Ovary (tissue), 3 donors: Measurements from ENCODE around the gene WDR82.

Experiments used
- EP300 ChIP-seq: sonication (generic); formaldehyde crosslinking; IDR thresholded peaks from one replicate; pipeline ENCODE4 v1.6.1; 2017; ENCODE audit warnings: antibody characterized with exemption
- POLR2A ChIP-seq: fragments of 450-650 bp; IDR thresholded peaks from one replicate; pipeline ENCODE4 v1.6.1; 2017; ENCODE audit warnings: antibody characterized with exemption, mild to moderate bottlenecking, moderate library complexity
- TF ChIP-seq, protein P1 (sequence below), 3 donors: fragments of 450-650 bp in 2 of 3; fragments of 200-600 bp in 1 of 3; IDR thresholded peaks; one replicate each; pipeline versions ENCODE4 v1.5.1 to v1.8.0; 2016 to 2022; ENCODE audit warnings: antibody characterized with exemption in 3 of 3, mild to moderate bottlenecking in 1 of 3
- donor health status: DM: no; HTN: no; CAD: no.

DNA sequence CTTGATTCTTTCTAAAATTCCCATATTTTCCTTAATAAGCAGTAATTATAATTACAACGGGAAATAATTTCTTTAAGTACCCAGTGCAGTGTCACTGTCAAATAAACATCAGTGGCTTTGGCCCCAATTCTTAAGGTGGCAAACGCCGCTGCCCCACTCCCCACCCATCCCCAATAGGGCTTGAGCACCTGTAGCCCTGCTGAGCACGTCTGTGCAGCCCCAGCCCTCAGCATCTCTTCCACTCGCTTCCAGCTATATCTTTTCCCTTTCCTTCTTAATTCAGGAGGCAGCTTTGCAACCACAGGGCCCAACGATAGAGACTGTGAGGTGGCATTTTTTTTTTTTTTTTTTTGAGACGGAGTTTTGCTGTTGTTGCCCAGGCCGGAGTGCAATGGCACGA, 23.8 kb downstream of the WDR82 start:
- TF ChIP-seq POLR2A (no peak), EP300 (no peak)
- TF ChIP-seq, protein P1, sequence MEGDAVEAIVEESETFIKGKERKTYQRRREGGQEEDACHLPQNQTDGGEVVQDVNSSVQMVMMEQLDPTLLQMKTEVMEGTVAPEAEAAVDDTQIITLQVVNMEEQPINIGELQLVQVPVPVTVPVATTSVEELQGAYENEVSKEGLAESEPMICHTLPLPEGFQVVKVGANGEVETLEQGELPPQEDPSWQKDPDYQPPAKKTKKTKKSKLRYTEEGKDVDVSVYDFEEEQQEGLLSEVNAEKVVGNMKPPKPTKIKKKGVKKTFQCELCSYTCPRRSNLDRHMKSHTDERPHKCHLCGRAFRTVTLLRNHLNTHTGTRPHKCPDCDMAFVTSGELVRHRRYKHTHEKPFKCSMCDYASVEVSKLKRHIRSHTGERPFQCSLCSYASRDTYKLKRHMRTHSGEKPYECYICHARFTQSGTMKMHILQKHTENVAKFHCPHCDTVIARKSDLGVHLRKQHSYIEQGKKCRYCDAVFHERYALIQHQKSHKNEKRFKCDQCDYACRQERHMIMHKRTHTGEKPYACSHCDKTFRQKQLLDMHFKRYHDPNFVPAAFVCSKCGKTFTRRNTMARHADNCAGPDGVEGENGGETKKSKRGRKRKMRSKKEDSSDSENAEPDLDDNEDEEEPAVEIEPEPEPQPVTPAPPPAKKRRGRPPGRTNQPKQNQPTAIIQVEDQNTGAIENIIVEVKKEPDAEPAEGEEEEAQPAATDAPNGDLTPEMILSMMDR (IDR thresholded peaks at IDR 0.05), result no peak
